HepG2 (cell line): ENCODE results near the gene PELI2. TPM values are rescaled to one million over a fixed set of nuclear protein-coding genes. Genes with fewer than 3 reads are reported as not detected.

Experiments
- ATAC-seq: fragments of 200-7000 bp; cut with Tn5 transposase; 3 replicates; pipeline ENCODE4 v1.9.1; 2020; ENCODE audit warnings: mild to moderate bottlenecking, moderate library complexity
- BruUV-seq: library from RNA; stranded (reverse); fragments of 400-500 nt; replicated peaks from 2 replicates; lab custom pipeline; 2021; lab: Mats Ljungman, UMichigan
- CTCF ChIA-PET: fragments of 300-600 bp; formaldehyde crosslinking; extraction: SDS; loops from one replicate; lab custom pipeline; 2021; ENCODE audit warnings: low total read pairs, inconsistent platforms, low intra/inter-chr PET ratio; lab: Yijun Ruan, JAX
- POLR2A ChIA-PET: fragments of 350-600 bp; sonication (Branson Sonifier 250); formaldehyde crosslinking; loops from one replicate; lab custom pipeline; 2020; ENCODE audit warnings: antibody characterized with exemption, inconsistent platforms; lab: Yijun Ruan, JAX
- DNase-seq: peaks from one replicate; pipeline ENCODE4 v3.0.0-alpha.2; 2015; ENCODE audit warnings: low spot score
- FAIRE-seq: peaks from 3 replicates; lab custom pipeline; 2011; peaks lifted over from hg19 to GRCh38; lab: Jason Lieb, UNC
- H2AFZ ChIP-seq: one replicate; pipeline ENCODE4 v1.6.1; 2011; ENCODE audit warnings: low read length, inconsistent platforms
- H3K27ac ChIP-seq: fragments of 300-600 bp; 3 replicates; pipeline ENCODE4 v1.8.0; 2011; ENCODE audit warnings: mixed run types, mild to moderate bottlenecking, mixed read lengths, low read length, inconsistent platforms; ENCODE audit not compliant: insufficient read depth; ENCODE audit errors: extremely low read length
- H3K27me3 ChIP-seq, 2 experiments: fragments of 200-600 bp in 1 of 2; 2 replicates in 1 of 2; 3 replicates in 1 of 2; pipeline versions ENCODE4 v1.6.0 to v1.8.0; 2011; ENCODE audit warnings: low read length in 2 of 2, mild to moderate bottlenecking in 2 of 2, moderate library complexity in 2 of 2, inconsistent platforms in 1 of 2; ENCODE audit not compliant: insufficient read depth in 2 of 2, control insufficient read depth in 1 of 2
- H3K36me3 ChIP-seq, 2 experiments: fragments of 200-600 bp in 1 of 2; replicated peaks in 1 of 2; 2 replicates in 1 of 2; 3 replicates in 1 of 2; pipeline versions ENCODE4 v1.5.1 to v1.8.0; 2011; ENCODE audit warnings: low read length in 2 of 2, inconsistent platforms in 1 of 2; ENCODE audit not compliant: insufficient read depth in 2 of 2, control insufficient read depth in 1 of 2
- H3K4me1 ChIP-seq: 2 replicates; pipeline ENCODE4 v1.5.1; 2012; ENCODE audit warnings: low read length, inconsistent platforms; ENCODE audit not compliant: insufficient read depth
- H3K4me2 ChIP-seq: 2 replicates; pipeline ENCODE4 v1.6.0; 2011; ENCODE audit warnings: low read depth, low read length, inconsistent platforms
- H3K4me3 ChIP-seq, 3 experiments: fragments of 200-600 bp in 1 of 3; sonication (generic), shearing (Covaris generic) in 1 of 3; replicated peaks in 1 of 3; 2 replicates each; pipeline ENCODE4 v1.5.1; 2011 to 2016; ENCODE audit warnings: low read length in 3 of 3, inconsistent platforms in 2 of 3, low read depth in 2 of 3, mild to moderate bottlenecking in 2 of 3, control low read depth in 1 of 3, mixed read lengths in 1 of 3; ENCODE audit not compliant: insufficient read depth in 1 of 3
- H3K79me2 ChIP-seq: one replicate; pipeline ENCODE4 v1.6.1; 2011; ENCODE audit warnings: low read length, inconsistent platforms; ENCODE audit not compliant: insufficient read depth
- H3K9ac ChIP-seq: 2 replicates; pipeline ENCODE4 v1.6.0; 2011; ENCODE audit warnings: mild to moderate bottlenecking, low read depth, low read length, inconsistent platforms; ENCODE audit not compliant: insufficient read depth
- H3K9me3 ChIP-seq: 2 replicates; pipeline ENCODE4 v1.5.1; 2012; ENCODE audit warnings: mild to moderate bottlenecking, low read length
- H4K20me1 ChIP-seq: 2 replicates; pipeline ENCODE4 v1.6.0; 2011; ENCODE audit warnings: inconsistent platforms, mild to moderate bottlenecking, low read length, moderate library complexity; ENCODE audit not compliant: insufficient read depth
- CCDC6 ChIP-seq: sonication (generic); formaldehyde crosslinking; IDR thresholded peaks from 2 replicates; pipeline ENCODE4 v1.8.1; 2022; ENCODE audit warnings: mild to moderate bottlenecking, missing genetic modification reagents, moderate library complexity
- ETV5 ChIP-seq: IDR thresholded peaks from 2 replicates; pipeline ENCODE4 v1.6.1; 2018; ENCODE audit warnings: missing biosample characterization, missing genetic modification reagents, inconsistent platforms, borderline replicate concordance
- JUNB ChIP-seq: sonication (generic); formaldehyde crosslinking; IDR thresholded peaks from 2 replicates; pipeline ENCODE4 v1.8.0; 2022; ENCODE audit warnings: missing genetic modification reagents, mild to moderate bottlenecking, borderline replicate concordance
- MAZ ChIP-seq, 2 experiments: sonication (generic) in 1 of 2; formaldehyde crosslinking in 1 of 2; IDR thresholded peaks; 2 replicates each; pipeline versions ENCODE4 v1.5.0 to v1.6.1; 2012 to 2020; ENCODE audit warnings: low read depth in 2 of 2, mild to moderate bottlenecking in 2 of 2, borderline replicate concordance in 1 of 2, improper control_type of control experiment in 1 of 2, low read length in 1 of 2, missing genetic modification reagents in 1 of 2, moderate library complexity in 1 of 2
- MEIS2 ChIP-seq: sonication (generic); formaldehyde crosslinking; IDR thresholded peaks from 2 replicates; pipeline ENCODE4 v1.9.0; 2021; ENCODE audit warnings: mild to moderate bottlenecking, missing genetic modification reagents
- NCOA1 ChIP-seq: sonication (generic); formaldehyde crosslinking; IDR thresholded peaks from 2 replicates; pipeline ENCODE4 v1.9.0; 2021; ENCODE audit warnings: missing genetic modification reagents
- TOE1 ChIP-seq: sonication (generic); formaldehyde crosslinking; IDR thresholded peaks from 2 replicates; pipeline ENCODE4 v1.4.0; 2020; ENCODE audit warnings: mild to moderate bottlenecking, missing genetic modification reagents
- ZMAT3 ChIP-seq: sonication (generic); formaldehyde crosslinking; conservative IDR thresholded peaks from 2 replicates; pipeline ENCODE4 v1.7.0; 2021; ENCODE audit warnings: missing genetic modification reagents
- ZNF296 ChIP-seq: sonication (generic); formaldehyde crosslinking; conservative IDR thresholded peaks from 2 replicates; pipeline ENCODE4 v1.5.0; 2020; ENCODE audit warnings: mild to moderate bottlenecking, missing genetic modification reagents
- ZNF619 ChIP-seq: sonication (generic); formaldehyde crosslinking; IDR thresholded peaks from 2 replicates; pipeline ENCODE4 v1.4.0; 2020; ENCODE audit warnings: mild to moderate bottlenecking, missing genetic modification reagents
- ZNF724P ChIP-seq: sonication (generic); formaldehyde crosslinking; IDR thresholded peaks from 2 replicates; pipeline ENCODE4 v1.8.0; 2022; ENCODE audit warnings: missing genetic modification reagents, borderline replicate concordance
- ZSCAN25 ChIP-seq: sonication (generic); formaldehyde crosslinking; IDR thresholded peaks from 2 replicates; pipeline ENCODE4 v1.8.0; 2022; ENCODE audit warnings: mild to moderate bottlenecking, missing genetic modification reagents
- ZSCAN9 ChIP-seq: IDR thresholded peaks from 2 replicates; pipeline ENCODE4 v1.6.1; 2016; ENCODE audit warnings: borderline replicate concordance
- WGBS: methylation state at CpG from one replicate; pipeline ENCODE4 v1.1.6; 2017; ENCODE audit warnings: low lambda C conversion rate; 5-methylcytosine and 5-hydroxymethylcytosine counted together
- in situ Hi-C: cut with HindIII; loops from 2 replicates; pipeline ENCODE4 v1.10.0; 2017; ENCODE audit warnings: low pct_unique_long_range_greater_than_20kb; ENCODE audit not compliant: extremely low pct_ligation_motif_present
- intact Hi-C: fragments of 100-400 bp; cut with micrococcal nuclease; formaldehyde crosslinking; loops from one replicate; pipeline ENCODE4 v1.10.0; 2022; ENCODE audit not compliant: unreplicated experiment
- polyA plus RNA-seq, 8 experiments: library from polyadenylated mRNA; depleted of rRNA in 3 of 8; stranded (reverse) in 7 of 8; unstranded in 1 of 8; fragments of >200 nt; fragmentation: Illumina TruSeq in 4 of 8; extraction: Trizol in 4 of 8; gene quantifications; 2 replicates each; pipeline versions ENCODE4 v1.2.1 to v1.2.3, GENCODE V29; 2011 to 2016; ENCODE audit warnings: low read depth in 4 of 8, missing spikeins in 1 of 8, mixed read lengths in 1 of 8; ENCODE audit not compliant: insufficient read depth in 1 of 8
- total RNA-seq, 5 experiments: library from RNA; depleted of rRNA; stranded (reverse); fragments of >200 nt; fragmentation: Illumina TruSeq; extraction: Trizol; gene quantifications; 2 replicates each; pipeline ENCODE4 v1.2.3, GENCODE V29; 2016; ENCODE audit warnings: low read depth in 1 of 5
- TF ChIP-seq, protein P1 (sequence below): sonication (generic); formaldehyde crosslinking; IDR thresholded peaks from 2 replicates; pipeline ENCODE4 v1.4.0; 2020; ENCODE audit warnings: mild to moderate bottlenecking, low read depth, missing genetic modification reagents
- TF ChIP-seq, protein P2 (sequence below): sonication (generic); formaldehyde crosslinking; IDR thresholded peaks from 2 replicates; pipeline ENCODE4 v1.5.1; 2020; ENCODE audit warnings: mild to moderate bottlenecking, missing genetic modification reagents, moderate library complexity
- TF ChIP-seq, protein P3 (sequence below): sonication (generic); formaldehyde crosslinking; IDR thresholded peaks from 2 replicates; pipeline ENCODE4 v1.4.0; 2020; ENCODE audit warnings: missing genetic modification reagents; ENCODE audit errors: not compliant biosample characterization

PELI2 gene
- total and polyA plus RNA-seq, 2 of the 13 experiments (the other 11 are each of a cell fraction or from before 2014, with no cell fraction given) = 0.07 TPM; not detected in 1

DNA sequence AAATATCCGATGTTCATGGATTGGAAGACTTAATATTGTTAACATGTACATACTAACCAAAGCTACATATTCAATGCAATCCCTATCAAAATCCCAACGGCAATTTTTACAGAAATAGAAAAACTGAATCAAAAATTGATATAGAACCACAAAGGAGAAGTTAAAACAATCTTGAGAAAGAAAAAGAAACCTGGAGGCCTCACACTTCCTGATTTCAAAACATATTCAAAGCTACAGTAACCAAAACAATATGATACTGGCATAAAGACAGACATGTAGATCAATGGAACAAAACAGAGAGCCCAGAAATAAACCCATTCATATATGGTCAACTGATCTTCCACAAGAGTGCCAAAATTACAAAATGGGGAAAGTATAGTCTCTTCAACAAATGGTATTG lies 5.4 kb upstream of the PELI2 start:
- DNase-seq (no peak), FAIRE-seq (no peak), ATAC-seq (no peak)
- ChIA-PET CTCF (no interaction called here), POLR2A (no interaction called here)
- H2AFZ ChIP-seq = no peak overlapping the region
- no peak overlapping the region for H3K4me2 ChIP-seq
- H3K79me2 ChIP-seq = no peaks in the 10 kb centered on the region
- peaks cover 0 to 14% of the 10 kb centered on the region in 2 experiments; a peak in 3 of 5 replicates for H3K27me3 ChIP-seq
- no peak overlapping the region for H3K4me3 ChIP-seq
- H3K27ac ChIP-seq = no peak overlapping the region
- H4K20me1 ChIP-seq = no peaks in the 10 kb centered on the region
- 2% methylated on average over 2 of the region's 2 CpGs for WGBS
- no peak overlapping the region for H3K9ac ChIP-seq
- no peaks in the 10 kb centered on the region for H3K9me3 ChIP-seq
- peaks cover 6% of the 10 kb centered on the region; the same call in 1 of the 2 replicates for H3K4me1 ChIP-seq
- BruUV-seq = no TSS peak
- intact Hi-C loops = no loop called here
- no peaks in the 10 kb centered on the region for H3K36me3 ChIP-seq
- TF ChIP-seq ZNF619 (no peak), TOE1 (no peak), MAZ (IDR thresholded peaks at IDR 0.05; ENCODE audit: borderline replicate concordance, low read depth, low read length) (no peak), MAZ (CRISPR knock-in tag; IDR thresholded peaks at IDR 0.05; ENCODE audit: low read depth) (no peak), ETV5 (CRISPR knock-in tag) (no peak), ZMAT3 (no peak), ZSCAN9 (CRISPR knock-in tag) (no peak), NCOA1 (no peak), MEIS2 (CRISPR knock-in tag) (no peak), ZSCAN25 (CRISPR knock-in tag) (no peak), ZNF296 (CRISPR knock-in tag) (no peak), JUNB (CRISPR knock-in tag) (no peak), ZNF724P (CRISPR knock-in tag) (no peak), CCDC6 (CRISPR knock-in tag) (no peak)
- TF ChIP-seq, protein P1, sequence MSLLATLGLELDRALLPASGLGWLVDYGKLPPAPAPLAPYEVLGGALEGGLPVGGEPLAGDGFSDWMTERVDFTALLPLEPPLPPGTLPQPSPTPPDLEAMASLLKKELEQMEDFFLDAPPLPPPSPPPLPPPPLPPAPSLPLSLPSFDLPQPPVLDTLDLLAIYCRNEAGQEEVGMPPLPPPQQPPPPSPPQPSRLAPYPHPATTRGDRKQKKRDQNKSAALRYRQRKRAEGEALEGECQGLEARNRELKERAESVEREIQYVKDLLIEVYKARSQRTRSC (CRISPR knock-in tag) = no peak
- TF ChIP-seq, protein P2, sequence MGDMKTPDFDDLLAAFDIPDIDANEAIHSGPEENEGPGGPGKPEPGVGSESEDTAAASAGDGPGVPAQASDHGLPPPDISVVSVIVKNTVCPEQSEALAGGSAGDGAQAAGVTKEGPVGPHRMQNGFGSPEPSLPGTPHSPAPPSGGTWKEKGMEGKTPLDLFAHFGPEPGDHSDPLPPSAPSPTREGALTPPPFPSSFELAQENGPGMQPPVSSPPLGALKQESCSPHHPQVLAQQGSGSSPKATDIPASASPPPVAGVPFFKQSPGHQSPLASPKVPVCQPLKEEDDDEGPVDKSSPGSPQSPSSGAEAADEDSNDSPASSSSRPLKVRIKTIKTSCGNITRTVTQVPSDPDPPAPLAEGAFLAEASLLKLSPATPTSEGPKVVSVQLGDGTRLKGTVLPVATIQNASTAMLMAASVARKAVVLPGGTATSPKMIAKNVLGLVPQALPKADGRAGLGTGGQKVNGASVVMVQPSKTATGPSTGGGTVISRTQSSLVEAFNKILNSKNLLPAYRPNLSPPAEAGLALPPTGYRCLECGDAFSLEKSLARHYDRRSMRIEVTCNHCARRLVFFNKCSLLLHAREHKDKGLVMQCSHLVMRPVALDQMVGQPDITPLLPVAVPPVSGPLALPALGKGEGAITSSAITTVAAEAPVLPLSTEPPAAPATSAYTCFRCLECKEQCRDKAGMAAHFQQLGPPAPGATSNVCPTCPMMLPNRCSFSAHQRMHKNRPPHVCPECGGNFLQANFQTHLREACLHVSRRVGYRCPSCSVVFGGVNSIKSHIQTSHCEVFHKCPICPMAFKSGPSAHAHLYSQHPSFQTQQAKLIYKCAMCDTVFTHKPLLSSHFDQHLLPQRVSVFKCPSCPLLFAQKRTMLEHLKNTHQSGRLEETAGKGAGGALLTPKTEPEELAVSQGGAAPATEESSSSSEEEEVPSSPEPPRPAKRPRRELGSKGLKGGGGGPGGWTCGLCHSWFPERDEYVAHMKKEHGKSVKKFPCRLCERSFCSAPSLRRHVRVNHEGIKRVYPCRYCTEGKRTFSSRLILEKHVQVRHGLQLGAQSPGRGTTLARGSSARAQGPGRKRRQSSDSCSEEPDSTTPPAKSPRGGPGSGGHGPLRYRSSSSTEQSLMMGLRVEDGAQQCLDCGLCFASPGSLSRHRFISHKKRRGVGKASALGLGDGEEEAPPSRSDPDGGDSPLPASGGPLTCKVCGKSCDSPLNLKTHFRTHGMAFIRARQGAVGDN (CRISPR knock-in tag) = no peak
- TF ChIP-seq, protein P3, sequence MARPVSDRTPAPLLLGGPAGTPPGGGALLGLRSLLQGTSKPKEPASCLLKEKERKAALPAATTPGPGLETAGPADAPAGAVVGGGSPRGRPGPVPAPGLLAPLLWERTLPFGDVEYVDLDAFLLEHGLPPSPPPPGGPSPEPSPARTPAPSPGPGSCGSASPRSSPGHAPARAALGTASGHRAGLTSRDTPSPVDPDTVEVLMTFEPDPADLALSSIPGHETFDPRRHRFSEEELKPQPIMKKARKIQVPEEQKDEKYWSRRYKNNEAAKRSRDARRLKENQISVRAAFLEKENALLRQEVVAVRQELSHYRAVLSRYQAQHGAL (CRISPR knock-in tag) = no peak
- TF ChIP-seq, all 625 proteins: peak for 0
- in situ Hi-C loops = no loop called here
